Ishikawa (cell line): ENCODE measurements around the gene TTC6.

Experiments used
- CEBPB ChIP-seq: IDR thresholded peaks from 2 replicates; pipeline ENCODE4 v1.6.1; 2012
- CREB1 ChIP-seq: IDR thresholded peaks from 2 replicates; pipeline ENCODE4 v1.6.1; 2012; ENCODE audit warnings: low read depth
- EGR1 ChIP-seq: IDR thresholded peaks from 2 replicates; pipeline ENCODE4 v1.6.1; 2012
- EP300 ChIP-seq: IDR thresholded peaks from 2 replicates; pipeline ENCODE4 v1.6.1; 2012; ENCODE audit warnings: borderline replicate concordance
- FOXM1 ChIP-seq: IDR thresholded peaks from 2 replicates; pipeline ENCODE4 v1.6.1; 2012; ENCODE audit warnings: low read depth, borderline replicate concordance
- MAX ChIP-seq: IDR thresholded peaks from 2 replicates; pipeline ENCODE4 v1.6.1; 2012
- NFIC ChIP-seq: IDR thresholded peaks from 2 replicates; pipeline ENCODE4 v1.6.1; 2012
- RAD21 ChIP-seq: IDR thresholded peaks from 2 replicates; pipeline ENCODE4 v1.6.1; 2012; ENCODE audit warnings: low read depth
- REST ChIP-seq: IDR thresholded peaks from 2 replicates; pipeline ENCODE4 v1.6.1; 2012; ENCODE audit warnings: low read depth, mild to moderate bottlenecking
- TAF1 ChIP-seq: IDR thresholded peaks from 2 replicates; pipeline ENCODE4 v1.6.1; 2012; ENCODE audit warnings: low read depth, mild to moderate bottlenecking
- TCF12 ChIP-seq: IDR thresholded peaks from 2 replicates; pipeline ENCODE4 v1.6.1; 2012; ENCODE audit warnings: low read depth
- TEAD4 ChIP-seq: IDR thresholded peaks from 2 replicates; pipeline ENCODE4 v1.6.1; 2012
- USF1 ChIP-seq: IDR thresholded peaks from 2 replicates; pipeline ENCODE4 v1.6.1; 2012
- YY1 ChIP-seq: IDR thresholded peaks from 2 replicates; pipeline ENCODE4 v1.6.1; 2012; ENCODE audit warnings: low read depth
- ZBTB7A ChIP-seq: IDR thresholded peaks from 2 replicates; pipeline ENCODE4 v1.6.1; 2012; ENCODE audit warnings: low read depth

The TTC6 gene

GRCh38 chr14:37597914-37598746 is 2.7 kb downstream of the TTC6 start:
- TF ChIP-seq CEBPB, result no peak
- TF ChIP-seq TCF12, result no peak
- no peak for TF ChIP-seq MAX
- TF ChIP-seq TAF1, result no peak
- TF ChIP-seq EGR1, result no peak
- TF ChIP-seq TEAD4, result no peak
- no peak for TF ChIP-seq FOXM1
- no peak for TF ChIP-seq CREB1
- TF ChIP-seq RAD21, result no peak
- TF ChIP-seq NFIC, result no peak
- no peak for TF ChIP-seq YY1
- TF ChIP-seq ZBTB7A, result no peak
- TF ChIP-seq EP300, result no peak
- TF ChIP-seq REST, result no peak
- TF ChIP-seq USF1, result no peak

- TF ChIP-seq CREB1, result no peak
- no peak for TF ChIP-seq RAD21
- no peak for TF ChIP-seq USF1
- TF ChIP-seq TAF1, result no peak
- no peak for TF ChIP-seq ZBTB7A
- no peak for TF ChIP-seq FOXM1
- TF ChIP-seq TCF12, result no peak
- no peak for TF ChIP-seq EGR1
- TF ChIP-seq NFIC, result no peak
- TF ChIP-seq TEAD4, result no peak
- no peak for TF ChIP-seq CEBPB
- TF ChIP-seq YY1, result no peak
These were observed 3.5 kb downstream of the TTC6 start for GRCh38 chr14:37598747-37599506.

GRCh38 chr14:37599507-37600368 is 4.3 kb downstream of the TTC6 start:
- TF ChIP-seq EP300, result no peak
- no peak for TF ChIP-seq YY1
- no peak for TF ChIP-seq CREB1
- no peak for TF ChIP-seq CEBPB
- TF ChIP-seq FOXM1, result no peak
- TF ChIP-seq TAF1, result no peak
- TF ChIP-seq USF1, result no peak
- TF ChIP-seq REST, result no peak
- no peak for TF ChIP-seq TCF12
- no peak for TF ChIP-seq ZBTB7A
- TF ChIP-seq TEAD4, result no peak
- TF ChIP-seq MAX, result no peak
- TF ChIP-seq EGR1, result no peak
- TF ChIP-seq NFIC, result no peak
- no peak for TF ChIP-seq RAD21

- TF ChIP-seq ZBTB7A (no peak), REST (no peak), USF1 (no peak), CREB1 (no peak), TEAD4 (no peak), TCF12 (no peak), EP300 (no peak), FOXM1 (no peak), CEBPB (no peak), TAF1 (no peak), NFIC (no peak), YY1 (no peak), MAX (no peak), RAD21 (no peak), EGR1 (no peak)
These were observed 5.7 kb downstream of the TTC6 start for GRCh38 chr14:37600880-37601741.
